ENCODE results near the gene NT5E. TPM values are rescaled to one million over a fixed set of nuclear protein-coding genes. Genes with fewer than 3 reads are reported as not detected.

The NT5E gene
- polyA plus RNA-seq, 1 of the 3 experiments (the other 2 are of a cell fraction) = 443 TPM

DNA sequence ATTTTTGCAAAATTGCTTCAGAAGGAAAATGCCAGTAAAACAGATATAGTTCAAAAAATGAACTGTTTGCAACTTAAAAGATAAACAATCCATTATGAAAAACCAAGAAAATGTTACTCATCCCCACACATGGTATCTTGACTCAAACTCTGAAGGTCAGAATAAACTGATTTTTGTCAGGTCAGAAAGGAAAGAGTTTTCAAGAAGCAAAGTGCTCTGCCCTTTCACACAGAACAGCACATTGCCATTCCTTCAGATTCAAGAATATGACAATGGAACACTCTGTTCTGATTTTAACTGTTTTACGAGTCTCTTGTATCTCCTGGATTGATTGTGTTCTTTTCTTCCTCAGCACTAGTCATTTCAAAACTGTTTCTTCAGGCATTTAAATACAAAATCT lies 33.8 kb upstream of the NT5E start:
- H3K9ac ChIP-seq = no peak overlapping the region; the same call in 1 of the 2 replicates
- no peaks in the 10 kb centered on the region for H3K9me2 ChIP-seq
- H3K9me3 ChIP-seq = no peaks in the 10 kb centered on the region
- no peaks in the 10 kb centered on the region for H3K27me3 ChIP-seq (ENCODE audit: insufficient read depth)
- no peak for TF ChIP-seq YY1 (IDR thresholded peaks at IDR 0.05; ENCODE audit: low read depth)
- no peak for TF ChIP-seq FOXJ3 (CRISPR knock-in tag; IDR thresholded peaks at IDR 0.05)
- TF ChIP-seq, protein P1, sequence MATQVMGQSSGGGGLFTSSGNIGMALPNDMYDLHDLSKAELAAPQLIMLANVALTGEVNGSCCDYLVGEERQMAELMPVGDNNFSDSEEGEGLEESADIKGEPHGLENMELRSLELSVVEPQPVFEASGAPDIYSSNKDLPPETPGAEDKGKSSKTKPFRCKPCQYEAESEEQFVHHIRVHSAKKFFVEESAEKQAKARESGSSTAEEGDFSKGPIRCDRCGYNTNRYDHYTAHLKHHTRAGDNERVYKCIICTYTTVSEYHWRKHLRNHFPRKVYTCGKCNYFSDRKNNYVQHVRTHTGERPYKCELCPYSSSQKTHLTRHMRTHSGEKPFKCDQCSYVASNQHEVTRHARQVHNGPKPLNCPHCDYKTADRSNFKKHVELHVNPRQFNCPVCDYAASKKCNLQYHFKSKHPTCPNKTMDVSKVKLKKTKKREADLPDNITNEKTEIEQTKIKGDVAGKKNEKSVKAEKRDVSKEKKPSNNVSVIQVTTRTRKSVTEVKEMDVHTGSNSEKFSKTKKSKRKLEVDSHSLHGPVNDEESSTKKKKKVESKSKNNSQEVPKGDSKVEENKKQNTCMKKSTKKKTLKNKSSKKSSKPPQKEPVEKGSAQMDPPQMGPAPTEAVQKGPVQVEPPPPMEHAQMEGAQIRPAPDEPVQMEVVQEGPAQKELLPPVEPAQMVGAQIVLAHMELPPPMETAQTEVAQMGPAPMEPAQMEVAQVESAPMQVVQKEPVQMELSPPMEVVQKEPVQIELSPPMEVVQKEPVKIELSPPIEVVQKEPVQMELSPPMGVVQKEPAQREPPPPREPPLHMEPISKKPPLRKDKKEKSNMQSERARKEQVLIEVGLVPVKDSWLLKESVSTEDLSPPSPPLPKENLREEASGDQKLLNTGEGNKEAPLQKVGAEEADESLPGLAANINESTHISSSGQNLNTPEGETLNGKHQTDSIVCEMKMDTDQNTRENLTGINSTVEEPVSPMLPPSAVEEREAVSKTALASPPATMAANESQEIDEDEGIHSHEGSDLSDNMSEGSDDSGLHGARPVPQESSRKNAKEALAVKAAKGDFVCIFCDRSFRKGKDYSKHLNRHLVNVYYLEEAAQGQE (IDR thresholded peaks at IDR 0.05; ENCODE audit: low read depth, low read length) = no peak
- TF ChIP-seq TEAD4 (IDR thresholded peaks at IDR 0.05; ENCODE audit: borderline replicate concordance, insufficient read depth) = no peak
- TF ChIP-seq GABPA (IDR thresholded peaks at IDR 0.05; ENCODE audit: low read depth) = no peak
- TF ChIP-seq, protein P2, sequence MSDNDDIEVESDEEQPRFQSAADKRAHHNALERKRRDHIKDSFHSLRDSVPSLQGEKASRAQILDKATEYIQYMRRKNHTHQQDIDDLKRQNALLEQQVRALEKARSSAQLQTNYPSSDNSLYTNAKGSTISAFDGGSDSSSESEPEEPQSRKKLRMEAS (IDR thresholded peaks at IDR 0.05; ENCODE audit: low read depth) = no peak
- no peak for TF ChIP-seq TCF12 (IDR thresholded peaks at IDR 0.05)
- no peak for TF ChIP-seq FOSL2 (IDR thresholded peaks at IDR 0.05; ENCODE audit: borderline replicate concordance, low read depth)
- TF ChIP-seq JUND (IDR thresholded peaks at IDR 0.05) = no peak
- no peak for TF ChIP-seq SIN3A (IDR thresholded peaks at IDR 0.05; ENCODE audit: borderline replicate concordance, low read depth, low read length)
- TF ChIP-seq, protein P3, sequence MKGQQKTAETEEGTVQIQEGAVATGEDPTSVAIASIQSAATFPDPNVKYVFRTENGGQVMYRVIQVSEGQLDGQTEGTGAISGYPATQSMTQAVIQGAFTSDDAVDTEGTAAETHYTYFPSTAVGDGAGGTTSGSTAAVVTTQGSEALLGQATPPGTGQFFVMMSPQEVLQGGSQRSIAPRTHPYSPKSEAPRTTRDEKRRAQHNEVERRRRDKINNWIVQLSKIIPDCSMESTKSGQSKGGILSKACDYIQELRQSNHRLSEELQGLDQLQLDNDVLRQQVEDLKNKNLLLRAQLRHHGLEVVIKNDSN (IDR thresholded peaks at IDR 0.05; ENCODE audit: borderline replicate concordance, low read depth) = no peak
- no peak for TF ChIP-seq MEF2A (IDR thresholded peaks at IDR 0.05; ENCODE audit: borderline replicate concordance, low read depth)
- TF ChIP-seq, protein P4, sequence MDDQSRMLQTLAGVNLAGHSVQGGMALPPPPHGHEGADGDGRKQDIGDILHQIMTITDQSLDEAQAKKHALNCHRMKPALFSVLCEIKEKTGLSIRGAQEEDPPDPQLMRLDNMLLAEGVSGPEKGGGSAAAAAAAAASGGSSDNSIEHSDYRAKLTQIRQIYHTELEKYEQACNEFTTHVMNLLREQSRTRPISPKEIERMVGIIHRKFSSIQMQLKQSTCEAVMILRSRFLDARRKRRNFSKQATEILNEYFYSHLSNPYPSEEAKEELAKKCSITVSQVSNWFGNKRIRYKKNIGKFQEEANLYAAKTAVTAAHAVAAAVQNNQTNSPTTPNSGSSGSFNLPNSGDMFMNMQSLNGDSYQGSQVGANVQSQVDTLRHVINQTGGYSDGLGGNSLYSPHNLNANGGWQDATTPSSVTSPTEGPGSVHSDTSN (IDR thresholded peaks at IDR 0.05) = no peak
- no peak for TF ChIP-seq POLR2AphosphoS5 (IDR thresholded peaks at IDR 0.05; ENCODE audit: low read depth, low read length)
- no peak for TF ChIP-seq RAD21 (IDR thresholded peaks at IDR 0.05; ENCODE audit: low read length)
- TF ChIP-seq CHD2 (IDR thresholded peaks at IDR 0.05; ENCODE audit: low read length, partially characterized antibody) = no peak
- TF ChIP-seq MXI1 (IDR thresholded peaks at IDR 0.05; ENCODE audit: low read depth, low read length) = no peak
- TF ChIP-seq TAF1 (IDR thresholded peaks at IDR 0.05; ENCODE audit: borderline replicate concordance, low read depth, low read length) = no peak
- TF ChIP-seq FOXM1 (IDR thresholded peaks at IDR 0.05; ENCODE audit: low read depth) = no peak
- TF ChIP-seq ELF1 (IDR thresholded peaks at IDR 0.05) = no peak
- H3K4me3 ChIP-seq (ENCODE audit: low read depth in 2 of 2, low read length in 1 of 2) = no peak overlapping the region
- H3K27ac ChIP-seq (ENCODE audit: low read depth in 2 of 2, low read length in 1 of 2) = no peak overlapping the region
- peaks cover 5 to 47% of the 10 kb centered on the region in 2 experiments; a peak in 3 of 4 replicates for H3K4me1 ChIP-seq (ENCODE audit: control insufficient read depth in 1 of 2, insufficient read depth in 2 of 2, low read depth in 1 of 2, low read length in 1 of 2)
- ChIA-PET CTCF (no interaction called here), POLR2A (no interaction called here)
- H3K79me2 ChIP-seq (ENCODE audit: insufficient read depth) = no peaks in the 10 kb centered on the region
- H3K36me3 ChIP-seq (replicated peaks in 1 of 2; ENCODE audit: control insufficient read depth in 1 of 2, insufficient read depth in 2 of 2, low read length in 1 of 2) = no peaks in the 10 kb centered on the region
- peaks cover 20% of the 10 kb centered on the region for H3F3A ChIP-seq (replicated peaks; ENCODE audit: insufficient read depth)
- 92% methylated on average over 1 of the region's 1 CpG for WGBS (ENCODE audit: low lambda C conversion rate)
- H4K20me1 ChIP-seq (ENCODE audit: insufficient read depth) = no peaks in the 10 kb centered on the region
- no peak overlapping the region for H3K4me2 ChIP-seq
- peak overlapping the region; percentile 3; the same call in 1 of the 2 replicates for H2AFZ ChIP-seq (ENCODE audit: low read depth)
- no peak for DNase-seq
